Mammary epithelial cell (primary cell): ENCODE data around the gene CCDC148.

Experiments used
- EZH2 ChIP-seq: IDR thresholded peaks from 2 replicates; pipeline ENCODE4 v1.6.1; 2012; ENCODE audit warnings: low read length, inconsistent platforms, borderline replicate concordance
- TF ChIP-seq, protein P1 (sequence below), 2 donors: IDR thresholded peaks in 1 of 2; conservative IDR thresholded peaks in 1 of 2; 2 replicates each; pipeline ENCODE4 v1.5.1; 2011 to 2012; ENCODE audit warnings: inconsistent platforms in 2 of 2, low read length in 2 of 2, mild to moderate bottlenecking in 2 of 2, control low read depth in 1 of 2, low read depth in 1 of 2; ENCODE audit not compliant: insufficient read depth in 1 of 2; ENCODE audit errors: extremely low read depth in 1 of 2

GRCh38 chr2:158134055-158134454, 322.5 kb downstream of the CCDC148 start:
- TF ChIP-seq, protein P1, sequence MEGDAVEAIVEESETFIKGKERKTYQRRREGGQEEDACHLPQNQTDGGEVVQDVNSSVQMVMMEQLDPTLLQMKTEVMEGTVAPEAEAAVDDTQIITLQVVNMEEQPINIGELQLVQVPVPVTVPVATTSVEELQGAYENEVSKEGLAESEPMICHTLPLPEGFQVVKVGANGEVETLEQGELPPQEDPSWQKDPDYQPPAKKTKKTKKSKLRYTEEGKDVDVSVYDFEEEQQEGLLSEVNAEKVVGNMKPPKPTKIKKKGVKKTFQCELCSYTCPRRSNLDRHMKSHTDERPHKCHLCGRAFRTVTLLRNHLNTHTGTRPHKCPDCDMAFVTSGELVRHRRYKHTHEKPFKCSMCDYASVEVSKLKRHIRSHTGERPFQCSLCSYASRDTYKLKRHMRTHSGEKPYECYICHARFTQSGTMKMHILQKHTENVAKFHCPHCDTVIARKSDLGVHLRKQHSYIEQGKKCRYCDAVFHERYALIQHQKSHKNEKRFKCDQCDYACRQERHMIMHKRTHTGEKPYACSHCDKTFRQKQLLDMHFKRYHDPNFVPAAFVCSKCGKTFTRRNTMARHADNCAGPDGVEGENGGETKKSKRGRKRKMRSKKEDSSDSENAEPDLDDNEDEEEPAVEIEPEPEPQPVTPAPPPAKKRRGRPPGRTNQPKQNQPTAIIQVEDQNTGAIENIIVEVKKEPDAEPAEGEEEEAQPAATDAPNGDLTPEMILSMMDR (conservative IDR thresholded peaks at IDR 0.05 in 1 of 2, IDR thresholded peaks at IDR 0.05 in 1 of 2; ENCODE audit: extremely low read depth in 1 of 2, insufficient read depth in 1 of 2, low read depth in 1 of 2, low read length in 2 of 2): no peak
- no peak for TF ChIP-seq EZH2
